RKO (cell line): Measurements from ENCODE around the gene SH3BP2.

Experiments used
- DNase-seq: peaks from one replicate; pipeline ENCODE4 v3.0.0-alpha.2; 2016; ENCODE audit warnings: low spot score

The SH3BP2 gene

GRCh38 chr4:2803624-2804448, 11.0 kb downstream of the SH3BP2 start:
- peak; percentile 49 for DNase-seq

- DNase-seq, result no peak
Measured at GRCh38 chr4:2804449-2804972, 11.6 kb downstream of the SH3BP2 start.

- DNase-seq, result no peak
Measured at GRCh38 chr4:2804973-2805501, 12.2 kb downstream of the SH3BP2 start.

GRCh38 chr4:2805712-2806389, 13.0 kb downstream of the SH3BP2 start:
- no peak for DNase-seq

- DNase-seq, result no peak
Measured at GRCh38 chr4:2806390-2807355, 13.8 kb downstream of the SH3BP2 start.

GRCh38 chr4:2807571-2807970, 14.7 kb downstream of the SH3BP2 start:
- no peak for DNase-seq

- DNase-seq, result no peak
Measured at GRCh38 chr4:2808001-2808400, 15.1 kb downstream of the SH3BP2 start.

- DNase-seq, result no peak
Measured at GRCh38 chr4:2809610-2810180, 16.8 kb downstream of the SH3BP2 start.

- DNase-seq, result no peak
Measured at GRCh38 chr4:2810388-2810787, 17.5 kb downstream of the SH3BP2 start.

GRCh38 chr4:2811830-2812611, 19.1 kb downstream of the SH3BP2 start:
- peak; percentile 81 for DNase-seq

GRCh38 chr4:2812612-2813354, 19.9 kb downstream of the SH3BP2 start:
- peak; percentile 38 for DNase-seq

- peak; percentile 40 for DNase-seq
Measured at GRCh38 chr4:2813446-2814405, 20.8 kb downstream of the SH3BP2 start.

- DNase-seq, result no peak
Measured at GRCh38 chr4:2814627-2815270, 21.9 kb downstream of the SH3BP2 start.

- no peak for DNase-seq
Measured at GRCh38 chr4:2816401-2816954, 23.6 kb downstream of the SH3BP2 start.

GRCh38 chr4:2817137-2817536, 24.3 kb downstream of the SH3BP2 start:
- DNase-seq, result no peak

GRCh38 chr4:2817701-2818350, 24.9 kb downstream of the SH3BP2 start:
- DNase-seq, result no peak

- DNase-seq, result no peak
Measured at GRCh38 chr4:2818351-2818939, 25.6 kb downstream of the SH3BP2 start.
